HCT116 (cell line): Measurements from ENCODE around the gene ALKBH6. TPM values are rescaled to one million over a fixed set of nuclear protein-coding genes. Genes with fewer than 3 reads are reported as not detected.

Experiments used
- ATAC-seq: fragments of 200-7000 bp; cut with Tn5 transposase; 2 replicates; pipeline ENCODE4 v1.9.1; 2020; ENCODE audit warnings: mild to moderate bottlenecking, moderate library complexity
- BruUV-seq: library from RNA; stranded (reverse); fragments of 400-500 nt; replicated peaks from 2 replicates; lab custom pipeline; 2021; lab: Mats Ljungman, UMichigan
- CTCF ChIA-PET: fragments of 300-600 bp; sonication (Branson Sonifier 250); formaldehyde crosslinking; loops from one replicate; lab custom pipeline; 2021; ENCODE audit warnings: antibody characterized with exemption; lab: Charles Lee
- POLR2A ChIA-PET: fragments of 300-600, 350-600 bp; sonication (Branson Sonifier 250); formaldehyde crosslinking; loops from one replicate; lab custom pipeline; 2021; ENCODE audit warnings: antibody characterized with exemption; lab: Charles Lee
- RAD21 ChIA-PET, 2 experiments: fragments of 300-600 bp; sonication (Branson Sonifier 250); formaldehyde crosslinking; loops; one replicate each; lab custom pipeline; 2023; ENCODE audit warnings: low total read pairs in 2 of 2; ENCODE audit not compliant: uncharacterized antibody in 2 of 2, unreplicated experiment in 2 of 2, low non-redundant PET in 1 of 2; lab: Charles Lee
- DNase-seq: peaks from one replicate; pipeline ENCODE4 v3.0.0-alpha.2; 2010; ENCODE audit warnings: low read depth, low spot score
- H2AFZ ChIP-seq: fragments of 200-600 bp; shearing (Covaris generic), sonication (generic); 2 replicates; pipeline ENCODE4 v1.6.1; 2017; ENCODE audit warnings: low read depth, mixed run types, mixed read lengths, antibody characterized with exemption, low read length; ENCODE audit not compliant: poor library complexity, severe bottlenecking
- H3K27ac ChIP-seq: 2 replicates; pipeline ENCODE4 v1.5.1; 2012; ENCODE audit warnings: low read depth, low read length
- H3K27me3 ChIP-seq: fragments of 200-600 bp; sonication (generic); 2 replicates; pipeline ENCODE4 v1.6.1; 2016; ENCODE audit warnings: mixed run types, low read length, mixed read lengths; ENCODE audit not compliant: insufficient read depth
- H3K36me3 ChIP-seq, 2 experiments: fragments of 200-500 bp in 1 of 2; fragments of 200-600 bp in 1 of 2; sonication (Bioruptor generic) in 1 of 2; sonication (generic) in 1 of 2; 2 replicates each; pipeline versions ENCODE4 v1.5.1 to v1.6.1; 2014 to 2016; ENCODE audit warnings: low read length in 2 of 2, inconsistent platforms in 1 of 2, mixed read lengths in 1 of 2, mixed run types in 1 of 2; ENCODE audit not compliant: insufficient read depth in 2 of 2, control insufficient read depth in 1 of 2
- H3K4me1 ChIP-seq, 2 experiments: fragments of 200-600 bp in 1 of 2; sonication (generic) in 1 of 2; 2 replicates each; pipeline versions ENCODE4 v1.5.1 to v1.6.1; 2012 to 2017; ENCODE audit warnings: low read length in 2 of 2, inconsistent platforms in 1 of 2, mild to moderate bottlenecking in 1 of 2, mixed read lengths in 1 of 2, mixed run types in 1 of 2, moderate library complexity in 1 of 2; ENCODE audit not compliant: insufficient read depth in 2 of 2, control insufficient read depth in 1 of 2
- H3K4me2 ChIP-seq: fragments of 200-600 bp; sonication (generic); 2 replicates; pipeline ENCODE4 v1.6.1; 2017; ENCODE audit warnings: mixed run types, low read length, mixed read lengths
- H3K4me3 ChIP-seq, 2 experiments: fragments of 200-600 bp in 1 of 2; sonication (generic) in 1 of 2; replicated peaks in 1 of 2; 2 replicates each; pipeline ENCODE4 v1.5.1; 2011 to 2016; ENCODE audit warnings: low read length in 2 of 2, control low read depth in 1 of 2, low read depth in 1 of 2, mild to moderate bottlenecking in 1 of 2, mixed read lengths in 1 of 2, mixed run types in 1 of 2
- H3K79me2 ChIP-seq: fragments of 200-600 bp; sonication (generic); 2 replicates; pipeline ENCODE4 v1.6.1; 2017; ENCODE audit warnings: mild to moderate bottlenecking, mixed run types, low read length, moderate library complexity, mixed read lengths; ENCODE audit not compliant: insufficient read depth
- H3K9ac ChIP-seq: fragments of 200-600 bp; sonication (generic); 2 replicates; pipeline ENCODE4 v1.6.1; 2016; ENCODE audit warnings: low read length, mixed read lengths
- H3K9me2 ChIP-seq: fragments of 200-600 bp; sonication (generic), shearing (Covaris generic); 2 replicates; pipeline ENCODE4 v1.6.1; 2017; ENCODE audit warnings: mixed run types, mild to moderate bottlenecking, moderate library complexity; ENCODE audit not compliant: insufficient read depth
- H3K9me3 ChIP-seq, 2 experiments: fragments of 200-500 bp in 1 of 2; fragments of 200-600 bp in 1 of 2; sonication (Bioruptor generic) in 1 of 2; sonication (generic) in 1 of 2; 2 replicates each; pipeline ENCODE4 v1.6.1; 2014 to 2017; ENCODE audit warnings: low read length in 2 of 2, mixed read lengths in 2 of 2, inconsistent platforms in 1 of 2, low read depth in 1 of 2, mild to moderate bottlenecking in 1 of 2, mixed run types in 1 of 2, moderate library complexity in 1 of 2; ENCODE audit not compliant: control insufficient read depth in 1 of 2, insufficient read depth in 1 of 2
- H4K20me1 ChIP-seq: fragments of 200-600 bp; sonication (generic), shearing (Covaris generic); 2 replicates; pipeline ENCODE4 v1.6.1; 2017; ENCODE audit warnings: mixed run types, mild to moderate bottlenecking, moderate library complexity; ENCODE audit not compliant: insufficient read depth
- CBX3 ChIP-seq: IDR thresholded peaks from 2 replicates; pipeline ENCODE4 v1.6.1; 2012; ENCODE audit warnings: low read depth
- CEBPB ChIP-seq: IDR thresholded peaks from 2 replicates; pipeline ENCODE4 v1.6.1; 2012; ENCODE audit warnings: low read depth
- EGR1 ChIP-seq: IDR thresholded peaks from 2 replicates; pipeline ENCODE4 v1.6.1; 2012; ENCODE audit warnings: low read depth
- ELF1 ChIP-seq: IDR thresholded peaks from 2 replicates; pipeline ENCODE4 v1.6.1; 2012; ENCODE audit warnings: low read depth, borderline replicate concordance
- EZH2 ChIP-seq: fragments of 200-600 bp; sonication (generic); IDR thresholded peaks from 2 replicates; pipeline ENCODE4 v1.6.1; 2017; ENCODE audit warnings: antibody characterized with exemption, mixed run types
- FOSL1 ChIP-seq: IDR thresholded peaks from 2 replicates; pipeline ENCODE4 v1.6.1; 2012; ENCODE audit warnings: low read depth
- JUND ChIP-seq: IDR thresholded peaks from 2 replicates; pipeline ENCODE4 v1.6.1; 2012
- POLR2AphosphoS5 ChIP-seq: IDR thresholded peaks from 2 replicates; pipeline ENCODE4 v1.6.1; 2011; ENCODE audit warnings: mild to moderate bottlenecking, low read depth, low read length, moderate library complexity
- REST ChIP-seq: IDR thresholded peaks from 2 replicates; pipeline ENCODE4 v1.6.1; 2012; ENCODE audit warnings: low read depth
- SIN3A ChIP-seq: IDR thresholded peaks from 2 replicates; pipeline ENCODE4 v1.6.1; 2012; ENCODE audit warnings: low read depth
- TCF7L2 ChIP-seq: IDR thresholded peaks from 2 replicates; pipeline ENCODE4 v1.7.0; 2011; ENCODE audit warnings: borderline replicate concordance, inconsistent platforms; ENCODE audit not compliant: insufficient read depth, insufficient read length; ENCODE audit errors: extremely low read depth
- YY1 ChIP-seq: IDR thresholded peaks from 2 replicates; pipeline ENCODE4 v1.6.1; 2011; ENCODE audit warnings: low read length, low read depth, moderate library complexity, mild to moderate bottlenecking; ENCODE audit not compliant: insufficient replicate concordance; ENCODE audit errors: extremely low read depth
- ZBTB33 ChIP-seq: IDR thresholded peaks from 2 replicates; pipeline ENCODE4 v1.6.1; 2011; ENCODE audit warnings: mild to moderate bottlenecking, low read length, moderate library complexity; ENCODE audit not compliant: insufficient replicate concordance; ENCODE audit errors: extremely low read depth
- ZFX ChIP-seq: fragments of 450-650 bp; IDR thresholded peaks from 2 replicates; pipeline ENCODE4 v1.6.1; 2017
- ZNF274 ChIP-seq: fragments of 200-500 bp; sonication (Bioruptor generic); IDR thresholded peaks from 2 replicates; pipeline ENCODE4 v1.6.1; 2014; ENCODE audit warnings: mild to moderate bottlenecking, low read depth, low read length, inconsistent platforms
- intact Hi-C: fragments of 100-400 bp; cut with micrococcal nuclease; formaldehyde crosslinking; loops from 2 replicates; pipeline ENCODE4 v1.10.0; 2022
- total RNA-seq: library from RNA; stranded (reverse); gene quantifications from one replicate; pipeline ENCODE4 v1.2.1, GENCODE V29; 2021; ENCODE audit not compliant: unreplicated experiment
- TF ChIP-seq, protein P1 (sequence below): IDR thresholded peaks from 2 replicates; pipeline ENCODE4 v1.6.1; 2012

Gene ALKBH6
- total RNA-seq, 1 experiment from 2014 or later = 28.6 TPM

DNA sequence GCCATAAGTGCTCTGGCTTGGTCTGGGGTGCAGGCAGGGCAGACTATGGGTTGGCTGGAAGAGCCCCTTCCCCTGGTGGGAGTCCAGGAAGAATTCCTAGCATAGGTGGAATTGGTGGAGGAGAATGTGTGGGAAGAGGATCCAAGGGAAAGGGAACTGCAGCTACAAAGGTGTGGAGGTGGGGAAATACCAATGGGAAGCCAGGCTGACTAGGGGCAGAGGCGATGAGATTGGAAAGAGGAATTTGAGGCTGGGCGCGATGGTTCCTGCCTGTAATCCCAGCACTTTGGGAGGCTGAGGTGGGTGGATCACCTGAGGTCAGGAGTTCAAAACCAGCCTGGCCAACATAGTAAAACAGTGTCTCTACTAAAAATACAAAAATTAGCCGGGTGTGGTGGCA lies 23.9 kb downstream of the ALKBH6 start:
- RAD21 ChIA-PET = no interaction called here
- no peak for ATAC-seq
- Histone ChIP-seq H3K9me2 (no peaks in the 10 kb centered on the region), H3K27ac (no peak overlapping the region), H3K36me3 (no peaks in the 10 kb centered on the region), H3K27me3 (no peaks in the 10 kb centered on the region), H3K4me3 (no peak overlapping the region), H3K9ac (no peak overlapping the region), H2AFZ (no peak overlapping the region), H3K79me2 (no peaks in the 10 kb centered on the region; the same call in 1 of the 2 replicates), H3K4me1 (peaks cover 12 to 27% of the 10 kb centered on the region in 2 experiments; a peak in 3 of 4 replicates), H4K20me1 (no peaks in the 10 kb centered on the region), H3K9me3 (no peaks in the 10 kb centered on the region), H3K4me2 (no peak overlapping the region)
- DNase-seq = no peak
- POLR2A ChIA-PET = no interaction called here
- BruUV-seq = no TSS peak
- intact Hi-C loops = no loop called here
- CTCF ChIA-PET = no interaction called here
- TF ChIP-seq EGR1 = no peak
- no peak for TF ChIP-seq SIN3A
- TF ChIP-seq EZH2 = no peak
- TF ChIP-seq FOSL1 = no peak
- TF ChIP-seq CEBPB = no peak
- no peak for TF ChIP-seq YY1
- no peak for TF ChIP-seq ZFX
- TF ChIP-seq TCF7L2 = no peak
- TF ChIP-seq CBX3 = no peak
- TF ChIP-seq, protein P1, sequence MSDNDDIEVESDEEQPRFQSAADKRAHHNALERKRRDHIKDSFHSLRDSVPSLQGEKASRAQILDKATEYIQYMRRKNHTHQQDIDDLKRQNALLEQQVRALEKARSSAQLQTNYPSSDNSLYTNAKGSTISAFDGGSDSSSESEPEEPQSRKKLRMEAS = no peak
- TF ChIP-seq JUND = no peak
- no peak for TF ChIP-seq ELF1
- no peak for TF ChIP-seq ZBTB33
- TF ChIP-seq POLR2AphosphoS5 = no peak
- TF ChIP-seq REST = no peak
- no peak for TF ChIP-seq ZNF274
- TF ChIP-seq, all 23 proteins: peak for 0
